Prostate gland (tissue), 2 donors: ENCODE measurements around the gene RCAN3.

Experiments used
- CTCF ChIP-seq, 4 experiments: fragments of 200-600 bp in 2 of 4; fragments of 450-650 bp in 2 of 4; sonication (generic) in 2 of 4; IDR thresholded peaks; 1 replicate in 3 of 4; 2 replicates in 1 of 4; pipeline ENCODE4 v1.5.1; 2016 to 2019; ENCODE audit warnings: antibody characterized with exemption in 4 of 4, mild to moderate bottlenecking in 2 of 4, moderate library complexity in 2 of 4
- POLR2A ChIP-seq: fragments of 450-650 bp; IDR thresholded peaks from one replicate; pipeline ENCODE4 v1.6.1; 2016; ENCODE audit warnings: antibody characterized with exemption, mild to moderate bottlenecking
- POLR2AphosphoS5 ChIP-seq: sonication (generic); formaldehyde crosslinking; IDR thresholded peaks from one replicate; pipeline ENCODE4 v1.6.1; 2017; ENCODE audit warnings: antibody characterized with exemption

DNA sequence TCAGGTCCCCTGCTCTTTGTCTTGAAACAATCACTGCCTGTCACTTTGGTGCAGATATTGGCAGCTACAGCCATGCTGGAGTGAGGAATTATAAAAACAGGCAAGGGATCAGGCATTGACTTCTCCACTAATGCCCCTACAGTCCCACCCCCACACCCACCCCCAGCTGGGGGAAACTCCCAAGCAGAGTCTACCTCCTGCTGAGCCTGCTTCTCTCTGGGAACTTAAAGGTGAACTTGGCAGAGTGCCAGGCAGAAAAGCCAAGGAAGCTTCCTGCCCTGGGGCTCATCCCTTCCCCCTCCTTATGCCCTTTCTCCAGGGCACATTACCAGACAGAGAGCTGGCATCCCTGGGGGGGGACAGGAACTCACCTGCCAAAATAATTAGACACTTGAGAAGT is 60.0 kb downstream of the RCAN3 start:
- TF ChIP-seq POLR2A (no peak), POLR2AphosphoS5 (no peak), CTCF (IDR thresholded peaks at IDR 0.05) (no peak)
